HG03565 (cell line): ENCODE measurements around the gene MAPK8.
"Not testable (repeated sequence)": the region's sequence is repeated elsewhere in the genome, so short reads cannot be mapped to it uniquely, and the experiment has no call there.

Experiments
- ATAC-seq: cut with Tn5 transposase; IDR thresholded peaks from one replicate; pipeline ENCODE4 v1.9.1; 2021; ENCODE audit warnings: mild to moderate bottlenecking, moderate library complexity; ENCODE audit not compliant: unreplicated experiment

MAPK8 gene

GRCh38 chr10:48332166-48332870 is 25.8 kb downstream of the MAPK8 start:
- ATAC-seq, result no peak

- ATAC-seq, result no peak
Measured at GRCh38 chr10:48332871-48333216, 26.4 kb downstream of the MAPK8 start.

GRCh38 chr10:48333856-48334255 is 27.4 kb downstream of the MAPK8 start:
- no peak for ATAC-seq

- ATAC-seq, result no peak
Measured at GRCh38 chr10:48335788-48336187, 29.3 kb downstream of the MAPK8 start.

GRCh38 chr10:48336978-48337599 is 30.6 kb downstream of the MAPK8 start:
- peak; percentile 86 for ATAC-seq

GRCh38 chr10:48340734-48341133 is 34.3 kb downstream of the MAPK8 start:
- no peak for ATAC-seq

- ATAC-seq, result no peak
Measured at GRCh38 chr10:48343106-48343505, 36.6 kb downstream of the MAPK8 start.

- ATAC-seq, result no peak
Measured at GRCh38 chr10:48343921-48344598, 37.6 kb downstream of the MAPK8 start.

- not testable (repeated sequence) for ATAC-seq
Measured at GRCh38 chr10:48346248-48346647, 39.8 kb downstream of the MAPK8 start.

GRCh38 chr10:48347539-48347938 is 41.1 kb downstream of the MAPK8 start:
- ATAC-seq, result not testable (repeated sequence)

- ATAC-seq, result not testable (repeated sequence)
Measured at GRCh38 chr10:48347943-48348342, 41.5 kb downstream of the MAPK8 start.

GRCh38 chr10:48353246-48353645 is 46.8 kb downstream of the MAPK8 start:
- no peak for ATAC-seq

GRCh38 chr10:48357631-48358030 is 51.2 kb downstream of the MAPK8 start:
- ATAC-seq, result no peak

- ATAC-seq, result no peak
Measured at GRCh38 chr10:48358162-48358561, 51.7 kb downstream of the MAPK8 start.

GRCh38 chr10:48358838-48359237 is 52.4 kb downstream of the MAPK8 start:
- ATAC-seq, result no peak

- no peak for ATAC-seq
Measured at GRCh38 chr10:48361176-48361575, 54.7 kb downstream of the MAPK8 start.

GRCh38 chr10:48363617-48364355 is 57.3 kb downstream of the MAPK8 start:
- no peak for ATAC-seq

- ATAC-seq, result no peak
Measured at GRCh38 chr10:48364659-48365405, 58.4 kb downstream of the MAPK8 start.

- ATAC-seq, result no peak
Measured at GRCh38 chr10:48365668-48366067, 59.2 kb downstream of the MAPK8 start.

- ATAC-seq, result no peak
Measured at GRCh38 chr10:48366261-48366660, 59.8 kb downstream of the MAPK8 start.

GRCh38 chr10:48369501-48369900 is 63.0 kb downstream of the MAPK8 start:
- ATAC-seq, result no peak
